ENCODE results near the gene TNNT1. TPM values are rescaled to one million over a fixed set of nuclear protein-coding genes. Genes with fewer than 3 reads are reported as not detected.

TNNT1 gene, protein sequence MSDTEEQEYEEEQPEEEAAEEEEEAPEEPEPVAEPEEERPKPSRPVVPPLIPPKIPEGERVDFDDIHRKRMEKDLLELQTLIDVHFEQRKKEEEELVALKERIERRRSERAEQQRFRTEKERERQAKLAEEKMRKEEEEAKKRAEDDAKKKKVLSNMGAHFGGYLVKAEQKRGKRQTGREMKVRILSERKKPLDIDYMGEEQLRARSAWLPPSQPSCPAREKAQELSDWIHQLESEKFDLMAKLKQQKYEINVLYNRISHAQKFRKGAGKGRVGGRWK
- 6.8 and 20.8 TPM in 2 replicates for total RNA-seq

DNA sequence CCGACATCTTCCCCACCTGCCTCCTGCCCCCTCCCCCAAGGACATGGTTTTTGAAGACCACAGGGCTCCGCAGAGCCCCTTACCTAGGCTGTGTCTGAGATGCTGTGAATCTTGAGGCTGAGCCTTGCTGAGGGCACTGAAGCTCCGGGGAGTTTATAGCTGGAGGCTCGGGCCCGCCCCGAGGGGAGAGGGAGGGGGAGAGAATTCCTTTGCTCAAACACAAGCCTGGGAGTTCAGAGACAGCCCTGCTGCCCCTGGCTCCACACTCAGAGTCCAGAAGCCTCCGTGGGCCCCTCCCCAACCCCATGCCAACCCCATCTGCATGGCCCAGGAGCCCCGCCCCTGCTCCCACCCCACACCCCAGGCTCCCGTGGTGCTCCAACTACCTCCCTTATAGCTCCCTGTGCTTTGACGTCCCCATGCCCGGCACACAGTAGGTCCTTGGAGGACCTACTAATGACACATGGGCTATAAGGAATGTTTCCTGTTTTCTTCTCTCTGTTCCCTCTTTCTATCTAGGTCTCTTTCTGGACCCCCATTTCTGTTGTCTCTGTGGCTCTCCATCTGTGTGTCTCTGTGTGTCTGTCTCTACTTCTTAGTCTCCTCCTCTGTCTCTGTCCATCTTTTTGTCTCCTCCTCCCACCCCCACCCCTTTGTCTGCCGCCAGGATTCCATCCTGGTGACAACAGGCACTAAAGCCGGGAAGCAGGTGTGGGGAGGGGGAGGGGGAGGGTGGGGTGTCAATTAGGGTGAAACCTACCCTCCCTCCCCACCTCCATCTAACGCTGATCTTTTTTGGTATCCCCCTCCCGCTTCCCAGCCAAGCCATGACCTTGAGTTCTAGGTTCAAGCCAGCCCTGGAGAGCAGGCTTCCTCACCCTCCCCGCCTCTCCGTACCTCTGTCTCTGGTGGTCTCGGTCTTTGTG lies at the start of gene TNNT1:
TNNT1 (minus strand) TSS at position 129 of the 926 bp plus-strand sequence. CDS start 2,049 bp downstream, outside the sequence.

DNA sequence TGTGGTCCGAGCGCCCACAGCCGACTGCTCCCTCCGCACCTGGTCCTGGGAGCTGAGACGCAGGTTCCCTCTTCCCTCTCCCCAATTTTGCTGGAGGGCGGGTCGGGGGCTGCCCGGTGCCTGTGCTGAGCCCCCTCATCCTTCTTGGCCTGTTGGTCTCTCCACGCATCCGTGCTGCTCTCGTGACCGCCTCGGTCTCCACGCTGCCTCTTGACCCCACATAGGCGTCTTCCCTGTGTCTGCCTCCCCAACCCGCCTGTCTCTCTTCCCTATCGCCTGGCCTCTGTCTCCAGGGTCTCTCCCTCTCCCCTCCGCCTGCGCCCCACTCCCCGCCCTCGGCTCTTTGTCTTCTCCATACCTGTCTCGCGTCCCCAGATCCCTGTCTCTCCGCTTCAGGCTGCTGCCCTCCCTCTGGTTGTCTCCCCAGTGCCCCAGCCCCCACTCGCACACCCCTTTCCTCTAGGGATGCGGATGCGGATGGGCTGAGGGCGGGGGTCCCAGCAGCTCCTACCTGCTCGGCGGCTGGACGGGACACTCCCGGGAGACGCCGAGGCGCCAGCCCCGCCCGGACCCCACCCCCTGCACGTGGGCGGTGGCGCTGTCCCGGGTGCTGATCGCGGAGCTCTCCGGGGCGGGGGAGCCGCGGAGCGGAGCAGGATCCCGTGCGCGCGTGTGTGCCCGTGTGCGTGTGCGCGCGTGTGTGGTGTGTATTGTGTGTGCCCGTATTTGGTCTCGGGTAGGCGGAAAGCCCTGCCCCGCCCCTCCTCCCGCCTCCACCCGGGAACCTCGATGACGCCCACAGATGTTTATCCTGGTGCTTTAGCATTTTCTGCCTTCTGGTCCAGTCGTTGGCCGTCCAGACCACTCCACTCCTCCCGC lies 30.8 kb upstream of the TNNT1 start, which contains the start of gene SYT5:
SYT5 (minus strand) TSS at position 684 of the 879 bp plus-strand sequence. CDS start 1,248 bp downstream, outside the sequence.

DNA sequence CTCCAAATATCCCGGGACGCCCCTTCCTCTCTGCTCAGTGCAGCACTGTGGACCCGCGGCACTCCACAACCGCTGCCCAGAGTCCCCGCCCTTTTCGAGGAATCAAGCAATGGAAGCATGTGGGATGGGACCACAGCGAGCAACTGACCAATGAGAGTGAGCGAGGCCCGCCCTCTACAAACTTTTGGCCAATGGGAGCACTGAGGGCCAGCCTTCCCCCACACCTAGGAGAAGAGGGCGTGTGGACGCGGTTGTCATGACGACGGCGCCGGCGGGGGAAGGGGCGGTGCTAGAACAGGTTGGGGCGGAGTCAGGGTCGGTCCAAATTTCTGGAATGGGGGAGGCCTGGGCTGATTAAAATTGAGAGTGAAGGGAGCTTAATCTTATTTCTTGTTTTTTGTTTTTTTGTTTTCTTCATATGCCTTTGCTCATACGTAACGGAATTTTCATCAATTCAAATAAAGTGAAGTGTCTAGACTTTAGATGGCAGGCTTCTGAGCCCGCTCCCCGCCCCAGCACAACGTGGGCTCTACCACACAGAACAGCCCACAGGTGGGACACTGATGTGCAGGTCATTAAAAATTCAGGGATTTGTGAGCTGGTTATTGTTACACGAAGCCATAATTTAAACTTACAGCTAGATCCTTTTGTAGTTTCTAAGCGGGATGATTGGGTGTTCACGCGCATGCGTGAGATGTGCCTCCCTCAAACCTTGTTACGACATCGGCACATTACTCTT lies 17.7 kb upstream of the TNNT1 start, which contains the start of gene DNAAF3:
DNAAF3 (minus strand) TSS at position 84 of the 739 bp plus-strand sequence. CDS start 200 bp downstream, outside the sequence.

DNA sequence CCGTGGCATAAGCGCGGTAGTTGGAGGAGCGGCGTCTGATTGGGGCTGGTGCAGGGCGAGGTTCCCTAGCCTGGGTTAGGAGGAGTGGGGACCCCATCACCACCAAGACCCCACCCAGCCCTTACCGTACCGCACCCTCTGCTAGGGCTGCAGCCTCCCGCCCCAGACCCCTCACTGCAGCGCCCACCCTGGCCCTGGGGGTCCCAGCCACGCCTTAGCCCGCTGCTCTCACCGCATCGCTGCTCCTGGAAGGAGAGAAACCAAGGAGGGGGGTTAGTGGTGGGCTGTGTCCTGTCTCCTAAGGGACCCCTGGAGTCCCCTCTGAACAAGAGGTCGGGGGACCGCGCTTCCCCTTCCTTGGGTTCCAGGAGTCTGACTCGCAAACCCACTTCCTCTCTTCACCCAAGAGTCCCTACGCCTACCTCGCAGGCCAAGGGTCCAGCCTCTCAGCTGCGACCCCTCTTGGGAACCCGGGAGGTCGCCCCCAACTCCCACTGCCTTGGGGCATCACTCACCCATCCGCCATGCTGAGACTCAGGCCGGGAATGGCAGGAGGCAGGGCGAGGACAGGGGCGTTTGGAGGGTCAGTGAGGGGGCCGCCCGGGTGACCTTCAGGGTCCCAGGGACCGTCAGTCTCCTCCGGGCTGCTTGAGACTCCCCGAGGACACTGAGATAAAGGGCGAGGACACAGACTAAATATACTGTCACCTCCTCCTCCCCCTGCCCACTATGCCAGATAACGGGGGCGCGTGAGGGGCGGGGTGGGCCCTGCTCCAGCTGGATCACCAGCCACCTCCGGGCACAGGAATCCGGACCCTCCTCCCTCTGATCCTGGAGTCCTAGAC lies 8.3 kb upstream of the TNNT1 start, which contains the start of gene TNNI3:
TNNI3 (minus strand) TSS at position 669 of the 845 bp plus-strand sequence; CDS start at position 526, 143 bp downstream.

DNA sequence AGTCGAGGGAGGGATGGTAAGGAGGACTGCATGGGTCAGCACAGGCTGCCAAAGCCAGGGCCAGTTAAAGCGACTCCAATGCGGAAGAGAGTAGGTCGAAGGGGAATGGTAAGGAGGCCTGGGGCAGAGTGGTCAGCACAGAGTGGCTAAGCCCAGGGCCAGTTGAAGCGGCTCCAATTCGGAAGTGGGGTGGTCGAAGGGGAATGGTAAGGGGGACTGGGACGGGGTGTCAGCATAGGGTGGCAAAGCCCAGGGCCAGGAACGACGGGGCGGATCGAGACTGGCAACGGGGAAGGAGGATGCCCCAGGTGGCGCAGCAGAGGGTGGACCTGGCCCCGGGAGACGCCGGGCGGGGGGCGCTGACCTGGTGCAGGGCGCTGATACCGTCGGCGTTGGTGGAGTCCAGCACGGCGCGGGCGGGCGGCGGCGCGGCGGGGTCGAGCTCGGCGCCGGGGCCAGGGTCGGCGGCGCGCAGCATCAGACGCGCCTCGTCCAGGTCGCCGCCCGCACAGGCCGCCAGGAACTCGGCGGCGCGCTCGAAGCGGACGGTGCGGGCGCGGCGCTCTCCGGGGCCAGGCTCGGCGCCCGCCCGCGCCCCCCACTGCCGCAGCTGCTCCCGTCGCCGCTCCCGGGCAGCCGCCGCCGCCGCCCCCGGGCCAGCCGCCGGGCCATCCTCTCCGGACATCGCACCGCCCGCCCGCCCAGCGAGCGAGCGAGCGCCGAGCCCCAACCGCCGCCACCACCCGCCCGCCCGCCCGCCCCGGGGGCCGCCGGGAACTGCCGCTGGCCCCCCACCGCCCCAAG lies 31.9 kb downstream of the TNNT1 start, which contains the start of gene PPP1R12C:
PPP1R12C (minus strand) TSS at position 779 of the 804 bp plus-strand sequence; CDS start at position 685, 94 bp downstream.

Other genes with a start within 250 kb of the TNNT1 start
- not detected in 2 replicates for gene NCR1, start 243.1 kb downstream of the TNNT1 start, total RNA-seq
- gene NLRP7, start 201.7 kb downstream of the TNNT1 start, total RNA-seq: under 0.01 TPM in 1 of 2 replicates, not detected in the other
- gene NLRP2, start 182.8 kb downstream of the TNNT1 start, total RNA-seq: 0.83 and 1.3 TPM in 2 replicates
- not detected in 2 replicates for gene GP6, start 110.9 kb downstream of the TNNT1 start, total RNA-seq
- 9.3 and 10.1 TPM in 2 replicates for gene RDH13, start 86.1 kb downstream of the TNNT1 start, total RNA-seq
- gene EPS8L1, start 73.3 kb downstream of the TNNT1 start, total RNA-seq: 0.99 and 1.2 TPM in 2 replicates
- 44.7 and 46.4 TPM in 2 replicates for gene PPP1R12C, start 31.6 kb downstream of the TNNT1 start, total RNA-seq
- 0.66 TPM in 1 of 2 replicates, not detected in the other for gene TNNI3, start 8.5 kb upstream of the TNNT1 start, total RNA-seq
- 0.33 and 0.87 TPM in 2 replicates for gene DNAAF3, start 17.4 kb upstream of the TNNT1 start, total RNA-seq
- 0.15 and 0.17 TPM in 2 replicates for gene SYT5, start 31.1 kb upstream of the TNNT1 start, total RNA-seq
- gene PTPRH, start 60.3 kb upstream of the TNNT1 start, total RNA-seq: 4.5 and 10.9 TPM in 2 replicates
- 2.2 and 2.3 TPM in 2 replicates for gene TMEM86B, start 79.6 kb upstream of the TNNT1 start, total RNA-seq
- 33.6 and 48.0 TPM in 2 replicates for gene PPP6R1, start 109.8 kb upstream of the TNNT1 start, total RNA-seq
- gene HSPBP1, start 130.9 kb upstream of the TNNT1 start, total RNA-seq: 28.8 and 39.3 TPM in 2 replicates
- 4.0 and 5.2 TPM in 2 replicates for gene BRSK1, start 134.8 kb upstream of the TNNT1 start, total RNA-seq
- not detected in 2 replicates for gene TMEM150B, start 176.1 kb upstream of the TNNT1 start, total RNA-seq
- 9.0 and 10.1 TPM in 2 replicates for gene KMT5C, start 190.7 kb upstream of the TNNT1 start, total RNA-seq
- not detected in 2 replicates for gene COX6B2, start 205.5 kb upstream of the TNNT1 start, total RNA-seq
- gene GARIN5B, start 214.1 kb upstream of the TNNT1 start, total RNA-seq: not detected in 2 replicates
- gene IL11, start 221.3 kb upstream of the TNNT1 start, total RNA-seq: 2.6 and 3.6 TPM in 2 replicates
- gene TMEM190, start 227.6 kb upstream of the TNNT1 start, total RNA-seq: not detected in 2 replicates
- gene TMEM238, start 235.1 kb upstream of the TNNT1 start, total RNA-seq: 0.58 and 0.83 TPM in 2 replicates
- 190 and 286 TPM in 2 replicates for gene RPL28, start 236.7 kb upstream of the TNNT1 start, total RNA-seq